T47D (cell line): ENCODE measurements around the gene TMEM248.
"Not testable (repeated sequence)": the region's sequence is repeated elsewhere in the genome, so short reads cannot be mapped to it uniquely, and the experiment has no call there.

ENCODE experiments used
- DNase-seq, 2 experiments: peaks; one replicate each; pipeline versions ENCODE4 v3.0.0 to v3.0.0-alpha.2; 2011 to 2012; ENCODE audit warnings: low read depth in 1 of 2, low spot score in 1 of 2
- JUND ChIP-seq: IDR thresholded peaks from 2 replicates; pipeline ENCODE4 v1.6.1; 2012; ENCODE audit warnings: low read depth
- in situ Hi-C: cut with HindIII; loops from 2 replicates; pipeline ENCODE4 v1.10.0; 2016; ENCODE audit warnings: low sequenced_read_pairs, low pct_unique_long_range_greater_than_20kb

TMEM248 gene

DNA sequence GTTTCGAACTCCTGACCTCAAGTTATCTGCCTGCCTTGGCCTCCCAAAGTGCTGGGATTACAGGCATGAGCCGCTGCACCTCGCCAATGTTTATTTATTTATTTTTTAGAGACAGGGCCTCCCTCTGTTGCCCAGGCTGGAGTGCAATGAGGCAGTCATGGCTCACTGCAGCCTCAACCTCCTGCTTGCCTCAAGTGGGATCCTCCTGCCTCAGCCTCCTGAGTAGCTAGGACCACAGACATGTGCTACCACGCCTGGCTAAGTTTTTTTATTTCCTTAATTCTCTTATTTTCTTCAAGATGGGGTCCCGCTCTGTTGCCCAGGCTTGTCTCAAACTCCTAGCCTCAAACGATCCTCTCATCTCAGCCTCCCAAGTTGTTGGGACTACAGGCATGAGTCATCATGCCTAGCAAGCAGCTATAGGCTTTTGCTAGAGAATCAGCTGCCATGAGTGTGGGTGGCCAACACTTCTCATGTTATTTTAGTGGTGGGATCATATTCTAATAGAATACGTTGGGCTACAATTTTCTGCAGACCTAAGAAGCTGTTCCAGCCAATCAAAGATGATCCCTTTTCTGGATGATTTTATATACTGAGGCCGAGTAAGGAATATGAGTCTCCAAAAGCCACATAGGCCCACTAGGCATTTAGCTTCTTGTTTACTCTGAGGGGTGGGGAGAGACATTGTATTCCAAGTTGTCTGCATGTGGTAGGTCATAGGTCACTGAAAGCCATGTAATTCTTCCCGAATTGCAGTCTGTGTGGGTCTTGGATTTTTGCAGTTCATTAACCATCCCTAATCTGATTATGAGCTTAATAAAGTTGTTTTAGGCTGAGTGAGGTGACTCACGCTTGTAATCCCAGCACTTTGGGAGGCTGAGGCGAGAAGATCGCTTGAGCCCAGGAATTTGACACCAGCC is 7.6 kb upstream of the TMEM248 start:
- in situ Hi-C loops = no loop called here
- DNase-seq = no peak
- TF ChIP-seq JUND = no peak

DNA sequence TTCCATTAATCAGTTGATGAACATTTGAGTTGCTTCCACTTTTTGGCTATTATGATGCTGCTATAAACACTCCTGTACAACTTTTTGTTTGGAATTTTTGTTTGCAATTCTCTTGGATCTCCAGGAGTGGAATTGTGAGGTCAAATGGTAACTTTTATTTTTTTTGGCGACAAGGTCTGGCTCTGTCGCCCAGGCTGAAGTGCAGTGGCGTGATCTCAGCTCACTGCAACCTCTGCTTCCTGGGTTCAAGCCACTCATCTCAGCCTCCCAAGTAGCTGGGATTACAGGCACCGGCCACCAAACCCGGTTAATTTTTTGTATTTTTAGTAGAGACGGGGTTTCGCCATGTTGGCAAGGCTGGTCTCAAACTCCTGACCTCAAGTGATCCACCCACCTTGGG is 3.1 kb upstream of the TMEM248 start:
- DNase-seq, in situ Hi-C loops: not testable (repeated sequence)

GRCh38 chr7:66919304-66919703 is 1.7 kb upstream of the TMEM248 start:
- no peak for DNase-seq
- no peak for TF ChIP-seq JUND
- in situ Hi-C loops = no loop called here

GRCh38 chr7:66919704-66920103 is 1.3 kb upstream of the TMEM248 start:
- in situ Hi-C loops = no loop called here
- no peak for TF ChIP-seq JUND
- DNase-seq = no peak

GRCh38 chr7:66920256-66920655 is 769 bp upstream of the TMEM248 start:
- TF ChIP-seq JUND = no peak
- no peak for DNase-seq
- in situ Hi-C loops = no loop called here

DNA sequence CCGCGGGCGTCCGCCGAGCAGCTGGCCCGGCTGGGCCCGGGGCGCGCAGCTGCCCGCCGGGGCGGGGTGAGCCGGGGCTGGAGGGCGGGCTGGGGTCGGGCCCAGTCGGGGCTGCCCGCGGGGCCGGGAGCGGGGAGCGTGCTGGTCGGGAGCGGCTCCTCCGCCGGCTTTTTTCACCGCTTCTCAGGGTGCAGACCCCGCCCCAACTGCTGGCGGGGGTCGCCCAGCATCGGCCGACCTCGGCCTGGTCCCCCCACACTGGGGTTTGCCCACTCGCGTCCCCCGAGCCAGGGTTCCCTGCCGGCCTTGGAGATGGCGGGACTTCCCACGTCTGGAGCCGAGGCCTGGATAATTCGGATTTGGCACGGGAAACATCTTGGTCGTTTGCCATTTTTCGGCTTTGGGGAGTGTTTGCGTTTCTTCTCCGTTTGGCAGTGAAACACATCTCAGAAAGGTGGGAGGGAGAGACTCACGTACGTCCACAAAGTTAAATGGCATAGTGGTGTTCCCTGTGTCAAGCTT is 432 bp downstream of the TMEM248 start:
- DNase-seq = peak; percentile 65 to 72
- TF ChIP-seq JUND = no peak
- in situ Hi-C loops = no loop called here

GRCh38 chr7:66921918-66922486 is 977 bp downstream of the TMEM248 start:
- in situ Hi-C loops = no loop called here
- DNase-seq = peak in 1 of 2 experiments; percentile 22
- TF ChIP-seq JUND = no peak

DNA sequence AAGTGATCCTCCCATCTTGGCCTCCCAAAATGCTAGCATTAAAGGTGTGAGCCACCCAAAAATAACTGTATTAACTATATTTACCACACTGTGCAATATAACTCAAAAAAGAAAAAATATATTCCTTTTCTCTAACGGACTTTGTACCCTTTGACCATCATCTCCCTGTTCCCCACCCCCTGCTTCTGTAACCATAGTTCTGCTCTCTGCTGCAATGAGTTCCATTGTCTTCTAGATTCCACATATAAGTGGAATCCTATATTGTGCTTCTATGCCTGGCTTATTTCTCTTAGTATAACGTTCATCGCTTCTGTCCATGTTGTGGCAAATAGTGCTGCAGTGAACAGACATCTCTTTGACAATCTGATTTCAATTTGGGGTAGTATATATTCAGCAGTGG is 4.2 kb downstream of the TMEM248 start:
- no peak for DNase-seq
- in situ Hi-C loops = no loop called here
- no peak for TF ChIP-seq JUND

DNA sequence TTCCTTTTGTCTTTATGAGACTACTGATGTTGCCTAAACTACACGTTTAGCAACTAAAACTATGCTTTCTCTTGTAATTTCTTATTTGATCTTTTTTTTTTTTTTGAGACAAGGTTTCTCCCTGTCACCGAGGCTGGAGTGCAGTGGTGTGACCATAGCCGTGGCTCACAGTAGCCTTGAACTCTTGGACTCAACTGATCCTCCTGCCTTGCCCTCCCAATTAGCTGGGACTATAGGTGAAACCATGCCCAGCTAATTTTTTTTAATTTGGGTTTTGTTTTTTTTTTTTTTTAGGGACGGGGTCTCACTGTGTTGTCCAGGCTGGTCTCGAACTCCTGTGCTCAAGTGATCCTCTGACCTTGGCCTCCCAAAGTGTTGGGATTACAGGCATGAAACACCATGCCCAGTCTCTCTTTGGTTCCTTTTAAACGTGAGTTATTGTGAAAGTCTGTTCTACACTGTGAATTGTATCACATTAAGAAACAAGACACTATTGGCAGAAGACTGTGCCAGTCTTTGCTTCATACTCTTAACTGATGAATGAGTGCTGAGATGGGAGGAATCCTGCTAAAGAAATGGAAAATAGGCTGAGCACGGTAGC is 6.4 kb downstream of the TMEM248 start:
- in situ Hi-C loops = no loop called here
- no peak for TF ChIP-seq JUND
- peak in 1 of 2 experiments; percentile 45 for DNase-seq

DNA sequence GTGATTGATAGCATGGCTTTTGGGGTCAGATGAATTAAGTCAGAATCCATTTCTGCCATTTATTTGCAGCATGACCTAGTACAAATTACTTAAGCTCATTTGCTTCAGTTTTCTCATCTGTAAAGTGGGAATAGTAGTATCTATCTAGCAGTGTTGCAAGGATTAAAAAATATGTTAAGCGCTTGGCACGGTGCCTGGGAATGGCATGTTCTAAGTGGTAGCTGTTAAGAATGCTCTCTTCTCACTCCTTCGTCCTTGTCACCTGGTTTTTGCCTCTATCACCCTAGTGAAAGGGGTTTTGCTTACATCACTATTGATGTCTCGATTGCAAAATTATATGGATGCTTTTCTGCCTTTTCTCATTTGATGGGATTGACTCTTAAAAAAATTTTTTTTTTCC is 7.4 kb downstream of the TMEM248 start:
- in situ Hi-C loops = no loop called here
- no peak for TF ChIP-seq JUND
- DNase-seq = no peak

GRCh38 chr7:66929165-66929564 is 8.1 kb downstream of the TMEM248 start:
- TF ChIP-seq JUND = no peak
- DNase-seq = no peak
- in situ Hi-C loops = no loop called here

- in situ Hi-C loops = no loop called here
- DNase-seq = no peak
- TF ChIP-seq JUND = no peak
Measured at GRCh38 chr7:66929935-66930334, 8.9 kb downstream of the TMEM248 start.

GRCh38 chr7:66930341-66930740 is 9.3 kb downstream of the TMEM248 start:
- in situ Hi-C loops = no loop called here
- TF ChIP-seq JUND = no peak
- peak in 1 of 2 experiments; percentile 83 for DNase-seq
